HG03045 (cell line): Measurements from ENCODE around the gene IQGAP2.

Source experiments
- ATAC-seq: cut with Tn5 transposase; IDR thresholded peaks from one replicate; pipeline ENCODE4 v1.9.1; 2021; ENCODE audit warnings: mild to moderate bottlenecking, moderate library complexity; ENCODE audit not compliant: unreplicated experiment

The IQGAP2 gene

GRCh38 chr5:76445830-76446229, 42.7 kb downstream of the IQGAP2 start:
- ATAC-seq: no peak

GRCh38 chr5:76446776-76447175, 43.7 kb downstream of the IQGAP2 start:
- ATAC-seq: no peak

- no peak for ATAC-seq
Observed at GRCh38 chr5:76449606-76450005, 46.5 kb downstream of the IQGAP2 start.

- no peak for ATAC-seq
Observed at GRCh38 chr5:76450054-76450453, 47.0 kb downstream of the IQGAP2 start.

- no peak for ATAC-seq
Observed at GRCh38 chr5:76451031-76451701, 48.1 kb downstream of the IQGAP2 start.

- no peak for ATAC-seq
Observed at GRCh38 chr5:76455531-76456133, 52.5 kb downstream of the IQGAP2 start.

- no peak for ATAC-seq
Observed at GRCh38 chr5:76456258-76456657, 53.2 kb downstream of the IQGAP2 start.

- ATAC-seq: no peak
Observed at GRCh38 chr5:76457674-76458485, 54.8 kb downstream of the IQGAP2 start.

GRCh38 chr5:76458486-76458830, 55.4 kb downstream of the IQGAP2 start:
- no peak for ATAC-seq

GRCh38 chr5:76460104-76460503, 57.0 kb downstream of the IQGAP2 start:
- ATAC-seq: no peak

- ATAC-seq: no peak
Observed at GRCh38 chr5:76462097-76462667, 59.1 kb downstream of the IQGAP2 start.

GRCh38 chr5:76467216-76467615, 64.1 kb downstream of the IQGAP2 start:
- no peak for ATAC-seq

GRCh38 chr5:76468635-76469425, 65.7 kb downstream of the IQGAP2 start:
- no peak for ATAC-seq

GRCh38 chr5:76469656-76470290, 66.7 kb downstream of the IQGAP2 start:
- no peak for ATAC-seq

GRCh38 chr5:76470976-76471375, 67.9 kb downstream of the IQGAP2 start:
- no peak for ATAC-seq

GRCh38 chr5:76471406-76471805, 68.3 kb downstream of the IQGAP2 start:
- no peak for ATAC-seq

- ATAC-seq: no peak
Observed at GRCh38 chr5:76471987-76472334, 68.9 kb downstream of the IQGAP2 start.

- ATAC-seq: no peak
Observed at GRCh38 chr5:76472335-76473008, 69.4 kb downstream of the IQGAP2 start.

- ATAC-seq: no peak
Observed at GRCh38 chr5:76473009-76473336, 69.9 kb downstream of the IQGAP2 start.

GRCh38 chr5:76473661-76474060, 70.6 kb downstream of the IQGAP2 start:
- no peak for ATAC-seq
